HG03354 (cell line): ENCODE measurements around the gene ACTL9.

Experiments used
- ATAC-seq: cut with Tn5 transposase; IDR thresholded peaks from one replicate; pipeline ENCODE4 v1.9.1; 2021; ENCODE audit warnings: mild to moderate bottlenecking; ENCODE audit not compliant: unreplicated experiment, poor library complexity, severe bottlenecking

ACTL9 gene

GRCh38 chr19:8655340-8655709 lies 43.3 kb downstream of the ACTL9 start:
- no peak for ATAC-seq

- no peak for ATAC-seq
Measured at GRCh38 chr19:8654591-8655339, 43.8 kb downstream of the ACTL9 start.

- no peak for ATAC-seq
Measured at GRCh38 chr19:8648240-8648639, 50.4 kb downstream of the ACTL9 start.
